CD4-positive, alpha-beta T cell treated with Interleukin-21 for 1 hour (primary cell): ENCODE measurements around the gene TELO2.

Source experiments
- DNase-seq: peaks from one replicate; pipeline ENCODE4 v3.0.0-alpha.2; 2020

TELO2 gene

GRCh38 chr16:1481906-1482835, 11.0 kb upstream of the TELO2 start:
- no peak for DNase-seq

GRCh38 chr16:1485847-1486496, 7.2 kb upstream of the TELO2 start:
- no peak for DNase-seq

- no peak for DNase-seq
Observed at GRCh38 chr16:1486551-1487390, 6.4 kb upstream of the TELO2 start.

- no peak for DNase-seq
Observed at GRCh38 chr16:1487395-1488053, 5.6 kb upstream of the TELO2 start.

GRCh38 chr16:1488054-1488601, 5.0 kb upstream of the TELO2 start:
- DNase-seq: no peak

GRCh38 chr16:1488619-1489018, 4.5 kb upstream of the TELO2 start, which contains the start of gene PTX4:
TSS of gene PTX4 (minus strand) at chr16:1488944. CDS start at chr16:1488909, 35 bp downstream.
- DNase-seq: no peak

- no peak for DNase-seq
Observed at GRCh38 chr16:1489077-1489476, 4.1 kb upstream of the TELO2 start.

GRCh38 chr16:1491327-1491726, 1.8 kb upstream of the TELO2 start:
- DNase-seq: no peak

GRCh38 chr16:1492082-1492922, 858 bp upstream of the TELO2 start:
- no peak for DNase-seq

GRCh38 chr16:1493746-1494094, 560 bp downstream of the TELO2 start:
- no peak for DNase-seq

GRCh38 chr16:1494129-1494640, 1.0 kb downstream of the TELO2 start:
- DNase-seq: no peak

- no peak for DNase-seq
Observed at GRCh38 chr16:1494711-1495110, 1.6 kb downstream of the TELO2 start.

GRCh38 chr16:1495211-1495888, 2.2 kb downstream of the TELO2 start:
- DNase-seq: no peak

- DNase-seq: no peak
Observed at GRCh38 chr16:1495889-1496262, 2.7 kb downstream of the TELO2 start.

- no peak for DNase-seq
Observed at GRCh38 chr16:1496464-1496863, 3.3 kb downstream of the TELO2 start.

- no peak for DNase-seq
Observed at GRCh38 chr16:1497014-1497598, 3.9 kb downstream of the TELO2 start.

GRCh38 chr16:1498899-1499676, 5.9 kb downstream of the TELO2 start:
- no peak for DNase-seq

GRCh38 chr16:1499756-1500464, 6.8 kb downstream of the TELO2 start:
- DNase-seq: no peak
